Measurements from ENCODE around the gene RIPOR2.

GRCh38 chr6:24911796-24912382 is 23.9 kb downstream of the RIPOR2 start:
- no peak for TF ChIP-seq CTCF (IDR thresholded peaks at IDR 0.05)
- TF ChIP-seq POLR2AphosphoS5 (IDR thresholded peaks at IDR 0.05), result no peak
